Neural crest cell (in vitro differentiated cells): ENCODE results near the gene FBXL17. TPM values are rescaled to one million over a fixed set of nuclear protein-coding genes. Genes with fewer than 3 reads are reported as not detected.

Experiments
- DNase-seq: peaks from one replicate; pipeline ENCODE4 v3.0.0; 2021; ENCODE audit warnings: low read depth, mixed read lengths, low spot score
- H3K27ac Mint-ChIP-seq: one replicate; pipeline ENCODE4 v1.8.0; 2021; ENCODE audit warnings: mild to moderate bottlenecking, mixed read lengths; ENCODE audit not compliant: unreplicated experiment
- H3K27me3 Mint-ChIP-seq: 2 replicates; pipeline ENCODE4 v1.8.0; 2021; ENCODE audit warnings: low read depth, mild to moderate bottlenecking, mixed read lengths
- H3K36me3 Mint-ChIP-seq: 2 replicates; pipeline ENCODE4 v1.8.0; 2021; ENCODE audit warnings: low read depth, mild to moderate bottlenecking, mixed read lengths
- H3K4me1 Mint-ChIP-seq: 2 replicates; pipeline ENCODE4 v1.8.0; 2021; ENCODE audit warnings: mixed read lengths
- H3K4me3 Mint-ChIP-seq: one replicate; pipeline ENCODE4 v1.8.0; 2021; ENCODE audit warnings: mild to moderate bottlenecking, mixed read lengths
- H3K9me3 Mint-ChIP-seq: 2 replicates; pipeline ENCODE4 v1.8.0; 2021; ENCODE audit warnings: mixed read lengths
- CTCF ChIP-seq: fragments of 200-600 bp; sonication (generic); conservative IDR thresholded peaks from 2 replicates; pipeline ENCODE4 v1.5.0; 2021; ENCODE audit warnings: antibody characterized with exemption, mild to moderate bottlenecking
- total RNA-seq: library from RNA; stranded (reverse); gene quantifications from 2 replicates; pipeline ENCODE4 v1.2.1, GENCODE V29; 2021

The FBXL17 gene
- total RNA-seq, 1 donor from 2014 or later = 17.8 TPM

DNA sequence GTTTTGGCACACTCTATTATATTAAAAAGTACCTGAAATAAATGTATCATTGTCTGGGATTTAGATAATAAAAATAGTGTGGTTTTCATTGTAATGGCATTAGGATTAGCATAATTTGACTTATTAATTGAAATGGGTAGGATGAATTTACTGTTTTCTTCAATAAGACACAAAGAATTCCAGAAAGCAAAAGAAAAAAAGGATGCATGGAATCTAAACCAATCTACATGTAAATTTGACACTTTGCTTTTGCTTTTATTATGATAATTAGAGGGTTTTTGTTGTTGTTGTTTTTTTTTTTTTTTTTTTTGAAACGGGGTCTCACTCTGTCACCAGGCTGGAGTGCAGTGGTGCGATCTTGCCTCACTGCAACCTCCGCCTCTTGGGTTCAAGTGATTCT lies 406.3 kb downstream of the FBXL17 start:
- peaks cover 2% of the 10 kb centered on the region for H3K9me3 Mint-ChIP-seq
- no peak overlapping the region for H3K4me3 Mint-ChIP-seq
- H3K4me1 Mint-ChIP-seq = peaks cover 21% of the 10 kb centered on the region
- no peaks in the 10 kb centered on the region for H3K36me3 Mint-ChIP-seq
- DNase-seq = no peak
- no peak for TF ChIP-seq CTCF
- no peak overlapping the region for H3K27ac Mint-ChIP-seq
- no peaks in the 10 kb centered on the region for H3K27me3 Mint-ChIP-seq

DNA sequence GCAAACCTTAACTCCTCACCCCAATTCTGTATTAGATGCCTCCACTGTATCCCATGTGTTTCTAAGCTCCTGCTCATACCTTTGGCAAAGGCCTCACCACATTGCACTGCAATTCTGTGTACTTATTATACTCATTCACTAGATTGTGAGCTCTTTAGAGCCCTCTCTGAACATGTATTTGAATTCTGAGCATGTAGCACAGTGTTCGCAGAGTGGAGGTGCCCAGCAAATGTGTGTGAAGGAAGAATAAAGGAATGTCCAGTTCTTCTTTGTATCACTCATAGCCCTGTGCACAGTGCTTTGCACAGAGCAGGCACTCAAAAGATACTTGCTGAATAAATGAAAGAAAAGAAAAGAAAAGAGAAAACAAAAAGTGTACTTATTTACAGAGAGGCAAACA lies 410.1 kb downstream of the FBXL17 start:
- no peaks in the 10 kb centered on the region for H3K36me3 Mint-ChIP-seq
- H3K27ac Mint-ChIP-seq = peak overlapping the region; percentile 10
- no peak for DNase-seq
- no peaks in the 10 kb centered on the region for H3K9me3 Mint-ChIP-seq
- no peak for TF ChIP-seq CTCF
- no peak overlapping the region for H3K4me3 Mint-ChIP-seq
- peaks cover 34% of the 10 kb centered on the region for H3K4me1 Mint-ChIP-seq
- H3K27me3 Mint-ChIP-seq = no peaks in the 10 kb centered on the region

GRCh38 chr5:107969847-107970246 lies 412.1 kb downstream of the FBXL17 start:
- Mint-ChIP-seq H3K27ac (no peak overlapping the region), H3K36me3 (no peaks in the 10 kb centered on the region), H3K27me3 (no peaks in the 10 kb centered on the region), H3K9me3 (no peaks in the 10 kb centered on the region), H3K4me3 (no peak overlapping the region), H3K4me1 (peaks cover 46% of the 10 kb centered on the region)
- no peak for TF ChIP-seq CTCF
- no peak for DNase-seq

- H3K9me3 Mint-ChIP-seq = no peaks in the 10 kb centered on the region
- H3K4me1 Mint-ChIP-seq = peaks cover 54% of the 10 kb centered on the region
- no peak overlapping the region for H3K4me3 Mint-ChIP-seq
- DNase-seq = no peak
- no peak for TF ChIP-seq CTCF
- H3K27me3 Mint-ChIP-seq = no peaks in the 10 kb centered on the region
- H3K27ac Mint-ChIP-seq = no peak overlapping the region
- H3K36me3 Mint-ChIP-seq = no peaks in the 10 kb centered on the region
Measured at GRCh38 chr5:107968998-107969397, 412.9 kb downstream of the FBXL17 start.

GRCh38 chr5:107968406-107968843 lies 413.5 kb downstream of the FBXL17 start:
- Mint-ChIP-seq H3K4me1 (peaks cover 56% of the 10 kb centered on the region), H3K9me3 (no peaks in the 10 kb centered on the region), H3K27me3 (no peaks in the 10 kb centered on the region), H3K27ac (no peak overlapping the region), H3K36me3 (no peaks in the 10 kb centered on the region), H3K4me3 (no peak overlapping the region)
- no peak for DNase-seq
- no peak for TF ChIP-seq CTCF

GRCh38 chr5:107966201-107966600 lies 415.7 kb downstream of the FBXL17 start:
- Mint-ChIP-seq H3K9me3 (no peaks in the 10 kb centered on the region), H3K4me1 (peaks cover 41% of the 10 kb centered on the region), H3K27me3 (no peaks in the 10 kb centered on the region), H3K4me3 (no peak overlapping the region), H3K27ac (no peak overlapping the region), H3K36me3 (no peaks in the 10 kb centered on the region)
- no peak for DNase-seq
- no peak for TF ChIP-seq CTCF
